IMR-90 (cell line): ENCODE data around the gene MKX. TPM values are rescaled to one million over a fixed set of nuclear protein-coding genes. Genes with fewer than 3 reads are reported as not detected.
A peak's percentile ranks its signal among the peaks of the same experiment; 100 is the strongest.

Experiments used
- ATAC-seq: fragments of 200-7000 bp; cut with Tn5 transposase; 2 replicates; pipeline ENCODE4 v1.9.1; 2020; ENCODE audit warnings: low read depth, mild to moderate bottlenecking, moderate library complexity
- BruUV-seq: library from RNA; stranded (reverse); fragments of 400-500 nt; replicated peaks from 2 replicates; lab custom pipeline; 2021; lab: Mats Ljungman, UMichigan
- CTCF ChIA-PET: fragments of 300-600 bp; formaldehyde crosslinking; extraction: SDS; loops from one replicate; lab custom pipeline; 2021; ENCODE audit warnings: antibody characterized with exemption; lab: Yijun Ruan, JAX
- POLR2A ChIA-PET: fragments of 300-600 bp; sonication (Branson Sonifier 250); formaldehyde crosslinking; loops from one replicate; lab custom pipeline; 2022; ENCODE audit warnings: antibody characterized with exemption; ENCODE audit not compliant: unreplicated experiment; lab: Charles Lee
- DNase-seq: peaks from one replicate; pipeline ENCODE4 v3.0.0; 2013
- H2AFZ ChIP-seq: replicated peaks from 2 replicates; pipeline ENCODE3; 2013; ENCODE audit warnings: low read length, mild to moderate bottlenecking; ENCODE audit not compliant: poor library complexity
- H2AK5ac ChIP-seq: 2 replicates; pipeline ENCODE4 v1.6.1; 2013; ENCODE audit warnings: low read depth, low read length, inconsistent platforms
- H2AK9ac ChIP-seq: replicated peaks from 2 replicates; pipeline ENCODE3; 2013; ENCODE audit warnings: mild to moderate bottlenecking, low read depth, low read length, moderate library complexity; ENCODE audit not compliant: poor library complexity
- H2BK120ac ChIP-seq: 2 replicates; pipeline ENCODE4 v1.6.1; 2013; ENCODE audit warnings: low read depth, low read length, inconsistent platforms
- H2BK15ac ChIP-seq: 3 replicates; pipeline ENCODE4 v1.6.1; 2013; ENCODE audit warnings: low read depth, low read length, inconsistent platforms
- H2BK20ac ChIP-seq: 2 replicates; pipeline ENCODE4 v1.6.1; 2013; ENCODE audit warnings: low read depth, mild to moderate bottlenecking, inconsistent platforms, low read length, moderate library complexity
- H2BK5ac ChIP-seq: 2 replicates; pipeline ENCODE4 v1.6.1; 2013; ENCODE audit warnings: mild to moderate bottlenecking, low read depth, low read length, inconsistent platforms; ENCODE audit not compliant: poor library complexity, severe bottlenecking
- H3K14ac ChIP-seq: replicated peaks from 2 replicates; pipeline ENCODE4 v1.6.1; 2013; ENCODE audit warnings: low read depth, low read length, inconsistent platforms
- H3K18ac ChIP-seq: 2 replicates; pipeline ENCODE4 v1.6.1; 2013; ENCODE audit warnings: low read depth, low read length, control low read depth
- H3K23ac ChIP-seq: 2 replicates; pipeline ENCODE4 v1.6.1; 2013; ENCODE audit warnings: low read depth, low read length, inconsistent platforms
- H3K27ac ChIP-seq: 2 replicates; pipeline ENCODE4 v1.5.1; 2013; ENCODE audit warnings: mild to moderate bottlenecking, control low read depth, low read length; ENCODE audit not compliant: insufficient read depth
- H3K27me3 ChIP-seq: 2 replicates; pipeline ENCODE4 v1.6.1; 2013; ENCODE audit warnings: low read length; ENCODE audit not compliant: control insufficient read depth, insufficient read depth
- H3K36me3 ChIP-seq: 2 replicates; pipeline ENCODE4 v1.6.1; 2013; ENCODE audit warnings: low read length, mixed read lengths; ENCODE audit not compliant: control insufficient read depth, insufficient read depth
- H3K4ac ChIP-seq: 2 replicates; pipeline ENCODE4 v1.6.1; 2013; ENCODE audit warnings: low read depth, low read length, inconsistent platforms
- H3K4me1 ChIP-seq: 2 replicates; pipeline ENCODE4 v1.6.1; 2013; ENCODE audit warnings: low read length, mixed read lengths; ENCODE audit not compliant: control insufficient read depth, insufficient read depth
- H3K4me2 ChIP-seq: 2 replicates; pipeline ENCODE4 v1.6.1; 2013; ENCODE audit warnings: low read depth, mild to moderate bottlenecking, control low read depth, low read length, moderate library complexity
- H3K4me3 ChIP-seq: 2 replicates; pipeline ENCODE4 v1.5.1; 2013; ENCODE audit warnings: low read depth, mild to moderate bottlenecking, control low read depth, low read length, moderate library complexity; ENCODE audit not compliant: insufficient read depth
- H3K56ac ChIP-seq: 2 replicates; pipeline ENCODE4 v1.6.1; 2013; ENCODE audit warnings: low read length, inconsistent platforms; ENCODE audit not compliant: insufficient read depth; ENCODE audit errors: extremely low read depth
- H3K79me1 ChIP-seq, 2 experiments: 2 replicates each; pipeline ENCODE4 v1.6.1; 2013; ENCODE audit warnings: low read length in 2 of 2, inconsistent platforms in 1 of 2, low read depth in 1 of 2
- H3K9ac ChIP-seq: 2 replicates; pipeline ENCODE4 v1.6.1; 2013; ENCODE audit warnings: low read depth, low read length, control low read depth
- H3K9me1 ChIP-seq: 2 replicates; pipeline ENCODE4 v1.6.1; 2013; ENCODE audit warnings: low read length, inconsistent platforms; ENCODE audit not compliant: insufficient read depth
- H3K9me3 ChIP-seq: 2 replicates; pipeline ENCODE4 v1.6.1; 2013; ENCODE audit warnings: low read length; ENCODE audit not compliant: control insufficient read depth, insufficient read depth
- H4K20me1 ChIP-seq: 2 replicates; pipeline ENCODE4 v1.6.1; 2013; ENCODE audit warnings: low read length, inconsistent platforms; ENCODE audit not compliant: insufficient read depth
- H4K5ac ChIP-seq: 2 replicates; pipeline ENCODE4 v1.6.1; 2013; ENCODE audit warnings: mild to moderate bottlenecking, low read depth, low read length, control low read depth
- H4K8ac ChIP-seq, 2 experiments: 2 replicates each; pipeline ENCODE4 v1.6.1; 2013; ENCODE audit warnings: low read depth in 2 of 2, low read length in 2 of 2, control low read depth in 1 of 2, inconsistent platforms in 1 of 2
- H4K91ac ChIP-seq: 2 replicates; pipeline ENCODE4 v1.6.1; 2013; ENCODE audit warnings: low read depth, low read length, inconsistent platforms; ENCODE audit not compliant: insufficient read depth
- BHLHE40 ChIP-seq: fragments of 150-350 bp; IDR thresholded peaks from 2 replicates; pipeline ENCODE4 v1.6.1; 2016; ENCODE audit warnings: mild to moderate bottlenecking, low read depth, low read length
- CEBPB ChIP-seq: IDR thresholded peaks from 2 replicates; pipeline ENCODE4 v1.6.1; 2012; ENCODE audit warnings: low read depth, low read length, improper control_type of control experiment
- CHD1 ChIP-seq: IDR thresholded peaks from 2 replicates; pipeline ENCODE4 v1.6.1; 2012; ENCODE audit warnings: low read depth, low read length, improper control_type of control experiment
- ELK1 ChIP-seq: fragments of 150-350 bp; IDR thresholded peaks from 2 replicates; pipeline ENCODE4 v1.6.1; 2016; ENCODE audit warnings: low read depth, mild to moderate bottlenecking, low read length, moderate library complexity, borderline replicate concordance
- FOS ChIP-seq: fragments of 150-350 bp; IDR thresholded peaks from 2 replicates; pipeline ENCODE4 v1.6.1; 2016; ENCODE audit warnings: low read depth, low read length
- MAFK ChIP-seq: IDR thresholded peaks from 2 replicates; pipeline ENCODE4 v1.6.1; 2012; ENCODE audit warnings: low read depth, low read length, improper control_type of control experiment
- MAZ ChIP-seq: IDR thresholded peaks from 2 replicates; pipeline ENCODE4 v1.6.1; 2012; ENCODE audit warnings: low read depth, mild to moderate bottlenecking, low read length, improper control_type of control experiment, moderate library complexity, borderline replicate concordance
- RFX5 ChIP-seq: IDR thresholded peaks from 2 replicates; pipeline ENCODE4 v1.8.0; 2012; ENCODE audit warnings: low read depth, mild to moderate bottlenecking, low read length, moderate library complexity
- SMC3 ChIP-seq: fragments of 150-350 bp; IDR thresholded peaks from 2 replicates; pipeline ENCODE4 v1.6.1; 2016; ENCODE audit warnings: low read depth, mild to moderate bottlenecking, antibody characterized with exemption, low read length, moderate library complexity
- WGBS, 2 experiments: methylation state at CpG; one replicate each; pipeline versions ENCODE4 v1.1.5 to v1.1.7; 2013; ENCODE audit warnings: missing lambda C conversion rate in 2 of 2; ENCODE audit not compliant: insufficient read length in 1 of 2; ENCODE audit errors: extremely low coverage in 2 of 2; 5-methylcytosine and 5-hydroxymethylcytosine counted together
- dilution Hi-C: fragments of 300-500 bp; cut with HindIII; formaldehyde crosslinking; loops from one replicate; pipeline ENCODE4 v1.14.3; 2018; ENCODE audit warnings: low sequenced_read_pairs; ENCODE audit not compliant: unreplicated experiment
- in situ Hi-C: fragments of 300-500 bp; cut with MboI; formaldehyde crosslinking; loops from 3 replicates; pipeline ENCODE4 v1.14.3; 2019; ENCODE audit warnings: low sequenced_read_pairs, inconsistent platforms, mixed read lengths
- intact Hi-C: fragments of 100-400 bp; cut with micrococcal nuclease; formaldehyde crosslinking; loops from 2 replicates; pipeline ENCODE4 v1.10.0; 2022
- polyA plus RNA-seq, 3 experiments: library from polyadenylated mRNA; depleted of rRNA; stranded (reverse); fragments of >200 nt; gene quantifications; 2 replicates each; pipeline ENCODE4 v1.2.3, GENCODE V29; 2012; ENCODE audit warnings: low replicate concordance in 1 of 3
- total RNA-seq: library from RNA; depleted of rRNA; stranded (reverse); fragments of >200 nt; gene quantifications from 2 replicates; pipeline ENCODE4 v1.2.3, GENCODE V29; 2012
- TF ChIP-seq, protein P1 (sequence below): fragments of 150-350 bp; IDR thresholded peaks from 2 replicates; pipeline ENCODE4 v1.6.1; 2017; ENCODE audit warnings: mild to moderate bottlenecking, antibody characterized with exemption, low read length, low read depth

MKX gene
- total and polyA plus RNA-seq, 2 of the 4 experiments (the other 2 are of a cell fraction), result 0.10 to 0.36 TPM

- WGBS, 2 experiments, result no CpG with 5 or more reads among the region's 5 CpGs
- BruUV-seq, result no TSS peak
- Histone ChIP-seq H3K18ac (no peak overlapping the region), H3K56ac (no peak overlapping the region), H2AFZ (no peak overlapping the region), H3K4me3 (no peak overlapping the region), H2AK5ac (peak overlapping the region; percentile 29; the same call in 1 of the 2 replicates), H3K27me3 (no peaks in the 10 kb centered on the region), H4K5ac (no peak overlapping the region), H3K4me2 (no peak overlapping the region), H3K9ac (no peak overlapping the region), H2BK15ac (no peak overlapping the region; the same call in 2 of the 3 replicates), H3K9me3 (no peaks in the 10 kb centered on the region; the same call in 1 of the 2 replicates), H2BK20ac (no peak overlapping the region), H4K8ac (peak overlapping the region in 1 of 2 experiments; percentile 43; a peak in 1 of 4 replicates), H3K79me1 (no peaks in the 10 kb centered on the region), H3K23ac (no peak overlapping the region), H3K14ac (no peak overlapping the region), H4K20me1 (no peaks in the 10 kb centered on the region), H2BK120ac (no peak overlapping the region), H2BK5ac (no peak overlapping the region), H3K36me3 (no peaks in the 10 kb centered on the region), H2AK9ac (no peak overlapping the region), H3K4ac (peak overlapping the region; percentile 47; the same call in 1 of the 2 replicates), H3K9me1 (peaks cover 4% of the 10 kb centered on the region; the same call in 1 of the 2 replicates), H3K27ac (no peak overlapping the region; the same call in 1 of the 2 replicates), H3K4me1 (peaks cover 6% of the 10 kb centered on the region), H4K91ac (no peak overlapping the region)
- ChIA-PET CTCF (interaction anchor here (1.9 kb wide), 1 partner anchor 11 kb away, joined by 4 read pairs; no protein-coding TSS in a partner anchor), POLR2A (interaction anchor here (0.6 kb wide), 1 partner anchor 30 kb away, joined by 4 read pairs; no protein-coding TSS in a partner anchor)
- ATAC-seq (no peak), DNase-seq (no peak)
- TF ChIP-seq MAZ, result no peak
- no peak for TF ChIP-seq RFX5
- TF ChIP-seq MAFK, result no peak
- TF ChIP-seq FOS, result no peak
- no peak for TF ChIP-seq SMC3
- no peak for TF ChIP-seq BHLHE40
- no peak for TF ChIP-seq CHD1
- TF ChIP-seq, protein P1, sequence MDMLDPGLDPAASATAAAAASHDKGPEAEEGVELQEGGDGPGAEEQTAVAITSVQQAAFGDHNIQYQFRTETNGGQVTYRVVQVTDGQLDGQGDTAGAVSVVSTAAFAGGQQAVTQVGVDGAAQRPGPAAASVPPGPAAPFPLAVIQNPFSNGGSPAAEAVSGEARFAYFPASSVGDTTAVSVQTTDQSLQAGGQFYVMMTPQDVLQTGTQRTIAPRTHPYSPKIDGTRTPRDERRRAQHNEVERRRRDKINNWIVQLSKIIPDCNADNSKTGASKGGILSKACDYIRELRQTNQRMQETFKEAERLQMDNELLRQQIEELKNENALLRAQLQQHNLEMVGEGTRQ, result no peak
- no peak for TF ChIP-seq CEBPB
- TF ChIP-seq ELK1, result no peak
- in situ Hi-C loops (no loop called here), intact Hi-C loops (no loop called here), dilution Hi-C loops (no loop called here)
These were observed 101.2 kb downstream of the MKX start for GRCh38 chr10:27644307-27644939.
